NCI-H1417 (cell line): Measurements from ENCODE around the gene PLSCR5.

ENCODE experiments used
- DNase-seq, 3 experiments: peaks; one replicate each; lab custom pipeline; 2025; lab: John Stamatoyannopoulos, UW

Gene PLSCR5

DNA sequence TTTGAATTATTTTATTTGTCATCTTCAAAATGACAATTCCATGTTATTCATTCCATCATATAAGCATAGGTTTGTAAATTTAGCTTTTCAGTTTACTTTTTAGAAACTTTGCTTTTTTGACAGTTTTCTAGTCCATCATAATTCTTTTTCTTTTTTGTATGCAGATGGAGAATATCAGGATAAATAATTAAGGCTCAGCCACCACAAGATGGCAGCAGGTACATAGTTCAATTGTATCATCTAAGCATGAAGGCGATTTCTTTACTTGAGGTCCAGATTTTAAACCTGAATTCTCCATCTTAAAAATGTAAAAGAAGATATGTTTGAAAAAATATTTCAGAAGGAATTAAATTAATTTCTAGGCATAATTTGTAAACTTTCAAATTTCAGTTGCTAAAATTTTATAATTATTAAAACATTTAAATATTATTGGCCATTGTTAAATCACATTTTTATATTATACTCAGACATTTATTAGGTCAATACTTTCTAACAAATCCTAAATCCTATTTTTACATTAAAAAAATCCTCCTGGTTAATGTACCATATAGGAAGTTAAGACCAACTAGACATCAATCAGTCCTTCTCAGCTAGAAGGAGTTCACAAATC is 15.1 kb downstream of the PLSCR5 start:
- DNase-seq, result peak in 2 of 3 experiments; percentile 17 to 76

DNA sequence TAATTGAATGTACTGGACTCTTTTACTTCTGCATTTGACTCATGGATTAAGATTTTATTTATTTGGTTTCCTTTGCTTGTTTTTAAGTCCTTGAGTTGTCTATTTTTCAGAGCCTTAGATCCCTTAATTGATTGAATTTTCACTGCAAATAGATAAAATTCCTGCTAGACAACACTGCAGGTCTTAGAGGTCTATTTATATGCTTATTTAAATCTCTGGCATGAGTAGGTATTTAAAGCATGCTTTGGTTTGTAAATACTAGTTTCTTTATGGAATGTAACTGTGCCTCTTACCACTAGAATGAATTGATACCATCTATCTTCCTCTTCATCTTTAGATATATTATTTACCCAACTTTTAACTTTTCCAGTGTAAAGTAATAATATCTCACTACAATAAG is 20.0 kb downstream of the PLSCR5 start:
- no peak for DNase-seq

DNA sequence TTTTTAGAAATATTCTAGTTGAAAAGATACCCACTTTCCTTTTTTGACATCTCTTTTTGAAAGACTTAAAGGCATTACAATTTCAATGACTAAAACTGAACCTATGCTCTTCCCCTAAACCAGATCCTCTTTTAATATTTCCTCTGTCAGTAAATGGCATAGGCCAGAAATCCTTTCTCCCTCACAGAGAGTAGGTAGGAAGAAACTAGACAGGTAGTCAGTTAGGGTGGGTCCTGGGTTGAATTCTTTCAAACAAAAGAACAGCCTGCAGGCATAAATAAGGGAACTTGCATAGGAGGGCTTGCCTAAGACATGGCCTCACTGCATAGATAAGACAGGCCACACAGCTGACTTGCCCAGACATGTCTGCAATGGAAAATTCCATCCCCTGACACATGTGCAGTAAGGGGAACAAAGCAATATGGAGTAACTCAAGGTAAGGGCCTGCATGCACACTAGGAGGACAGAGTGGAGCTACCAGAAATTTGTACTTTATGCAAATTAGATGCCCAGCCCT is 23.1 kb downstream of the PLSCR5 start:
- no peak for DNase-seq

DNA sequence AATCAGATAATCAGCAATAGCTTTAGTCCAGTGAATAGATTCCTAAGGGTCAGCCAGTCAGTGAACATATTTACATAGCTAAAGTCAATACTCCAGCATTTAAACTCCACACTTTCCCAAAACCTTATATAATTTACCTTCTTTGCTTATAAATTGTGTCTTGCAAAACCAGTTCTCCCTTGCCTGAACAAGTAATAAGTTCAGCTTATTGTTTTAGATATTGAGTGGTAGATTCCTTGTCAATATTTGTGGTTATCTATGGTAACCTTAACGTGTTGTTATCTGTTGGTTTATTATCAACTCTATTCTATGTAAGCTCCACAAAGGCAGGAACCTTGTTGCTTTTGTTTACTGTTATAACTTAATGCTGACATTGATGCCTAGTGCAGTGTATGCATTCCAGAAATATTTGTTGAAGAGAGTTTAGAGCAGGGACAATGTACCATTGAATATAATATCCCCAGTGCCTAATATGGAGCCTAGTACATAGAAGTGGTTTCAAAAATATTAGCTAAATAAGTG is 24.0 kb downstream of the PLSCR5 start:
- no peak for DNase-seq

DNA sequence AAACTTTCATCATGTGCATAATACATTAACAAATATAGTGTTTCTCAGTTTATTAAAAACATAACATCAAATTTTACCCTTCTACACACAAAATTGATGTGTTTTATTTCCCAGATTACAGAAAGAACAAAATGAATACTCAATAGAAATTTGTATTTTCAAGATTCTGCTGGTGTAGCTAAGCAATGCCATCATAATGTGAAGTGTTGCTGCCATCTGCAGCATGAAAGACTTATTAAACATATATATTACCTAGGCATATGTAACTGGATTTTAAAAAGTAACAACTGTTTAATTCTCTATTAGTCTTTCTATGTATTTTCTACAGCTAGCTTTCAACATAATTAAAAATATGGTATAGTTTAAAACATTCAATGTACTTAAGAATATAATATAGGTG is 27.5 kb downstream of the PLSCR5 start:
- peak in 2 of 3 experiments; percentile 9 to 69 for DNase-seq

DNA sequence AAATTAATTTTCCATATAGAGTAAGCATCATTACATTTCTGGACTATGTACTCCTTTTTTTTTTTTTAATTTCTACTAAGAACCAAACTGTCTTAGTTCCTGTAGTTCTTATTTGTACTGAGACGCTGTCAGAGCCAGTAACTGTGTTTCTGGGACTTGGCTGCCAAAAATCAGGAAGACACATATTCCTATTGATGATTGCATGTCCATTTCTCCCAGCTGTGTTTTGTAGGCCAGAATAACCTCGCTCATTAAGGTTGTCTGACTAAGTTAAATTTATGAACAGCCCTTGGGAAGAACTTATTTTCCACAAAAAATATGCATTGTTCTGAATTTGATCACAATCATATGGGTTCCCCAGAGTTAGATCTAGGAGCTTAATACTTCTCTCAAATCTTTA is 29.5 kb downstream of the PLSCR5 start:
- DNase-seq, result no peak

DNA sequence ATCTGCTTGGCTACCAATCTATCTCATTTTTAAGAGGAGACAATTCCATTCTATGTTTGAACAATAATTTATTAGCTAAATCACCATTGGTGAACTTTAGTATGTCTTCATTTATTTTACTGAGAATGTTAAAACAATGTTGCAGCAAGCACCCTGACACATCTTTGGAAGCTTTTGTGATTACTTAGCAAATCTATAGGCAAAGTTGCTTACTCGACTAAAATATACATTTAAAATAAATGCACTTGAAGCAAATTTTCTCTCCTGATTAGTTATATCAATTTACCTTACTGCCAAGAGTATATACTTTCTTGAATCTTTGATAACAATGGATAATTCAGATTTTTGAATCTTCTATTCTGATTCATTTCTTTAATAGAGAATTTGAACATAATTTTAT is 31.0 kb downstream of the PLSCR5 start:
- DNase-seq, result no peak

DNA sequence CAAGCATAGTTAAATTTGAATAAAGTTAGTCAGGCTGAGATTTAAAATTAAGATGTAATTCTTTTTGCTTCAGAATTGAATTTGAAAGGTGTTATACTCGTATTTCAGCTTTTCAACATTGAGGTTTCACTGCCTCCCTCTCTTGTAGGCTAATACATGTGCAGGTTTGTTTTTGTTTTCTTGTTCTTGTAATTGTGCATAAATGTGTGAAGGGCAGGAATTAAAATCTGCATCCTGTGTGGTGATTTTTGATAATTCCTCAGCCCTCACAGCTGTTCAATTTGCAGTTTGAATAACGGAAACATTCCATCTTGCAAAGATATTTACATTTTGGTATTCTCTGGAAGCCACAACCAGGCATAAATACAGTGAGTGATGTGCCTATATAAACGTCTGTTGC is 35.8 kb downstream of the PLSCR5 start:
- DNase-seq, result no peak

DNA sequence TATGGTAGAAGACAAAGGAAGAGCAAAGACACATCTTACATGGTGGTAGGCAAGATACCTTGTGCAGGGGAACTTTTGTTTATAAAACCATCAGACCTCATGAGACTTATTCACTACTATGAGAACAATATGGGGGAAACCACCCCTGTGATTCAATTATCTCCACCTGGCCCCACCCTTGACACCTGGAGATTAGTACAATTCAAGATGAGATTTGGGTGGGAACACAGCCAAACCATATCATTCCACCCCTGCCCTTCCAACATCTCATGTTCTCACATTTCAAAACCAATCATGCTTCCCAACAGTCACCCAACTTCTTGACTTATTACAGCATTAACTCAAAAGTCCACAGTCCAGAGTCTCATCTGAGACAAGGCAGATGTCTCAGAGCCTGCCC is 39.0 kb downstream of the PLSCR5 start:
- no peak for DNase-seq

DNA sequence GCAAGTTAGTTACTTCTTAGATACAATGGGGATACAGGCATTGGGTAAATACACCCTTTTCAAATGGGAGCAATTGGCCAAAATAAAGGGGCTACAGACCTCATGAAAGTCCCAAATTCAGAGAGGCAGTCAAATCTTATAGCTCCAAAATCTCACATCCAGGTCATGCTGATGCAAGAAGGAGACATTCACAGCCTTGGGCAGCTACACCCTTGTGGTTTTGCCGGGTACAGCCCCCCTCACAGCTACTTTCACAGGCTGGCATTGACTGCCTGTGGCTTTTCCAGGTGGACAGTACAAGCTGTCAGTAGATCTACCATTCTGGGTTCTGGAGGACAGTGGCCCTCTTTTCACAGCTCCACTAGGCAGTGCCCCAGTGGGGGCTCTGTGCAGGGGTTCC is 43.3 kb downstream of the PLSCR5 start:
- no peak for DNase-seq

DNA sequence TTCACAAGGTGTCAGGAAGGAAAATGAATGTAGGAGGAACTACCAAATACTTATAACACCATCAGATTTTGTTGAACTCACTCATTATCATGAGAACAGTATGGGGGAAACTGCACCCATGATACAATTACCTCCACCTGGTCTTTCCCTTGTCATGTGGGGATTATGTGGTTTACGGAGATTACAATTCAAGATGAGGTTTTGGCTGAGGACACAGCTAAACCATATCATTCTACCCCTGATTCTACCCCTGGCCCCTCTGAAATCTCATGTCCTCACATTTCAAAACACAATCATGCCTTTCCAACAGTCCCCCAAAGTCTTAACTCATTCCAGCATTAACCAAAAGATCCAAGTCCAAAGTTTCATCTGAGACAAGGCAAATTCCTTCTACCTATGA is 43.7 kb downstream of the PLSCR5 start:
- DNase-seq, result no peak

DNA sequence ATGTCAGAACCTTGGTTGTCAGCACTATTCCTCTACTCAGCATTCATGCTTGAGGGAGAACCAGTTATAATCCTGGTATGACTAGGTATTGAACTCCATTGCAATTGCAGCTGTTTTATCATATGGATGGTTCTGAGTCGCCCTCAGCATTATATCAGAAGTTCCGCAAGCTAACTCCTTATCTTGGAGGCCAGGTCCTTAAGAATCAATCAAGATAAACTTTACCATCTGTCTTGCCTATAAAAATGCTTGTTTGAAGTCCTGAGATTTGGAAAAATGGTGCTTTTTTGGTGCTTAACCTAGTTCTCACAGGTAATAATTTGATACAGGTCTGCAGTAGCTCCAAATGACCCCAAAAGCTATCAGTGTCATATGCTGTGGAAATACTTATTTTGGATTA is 44.5 kb downstream of the PLSCR5 start:
- DNase-seq, result no peak

DNA sequence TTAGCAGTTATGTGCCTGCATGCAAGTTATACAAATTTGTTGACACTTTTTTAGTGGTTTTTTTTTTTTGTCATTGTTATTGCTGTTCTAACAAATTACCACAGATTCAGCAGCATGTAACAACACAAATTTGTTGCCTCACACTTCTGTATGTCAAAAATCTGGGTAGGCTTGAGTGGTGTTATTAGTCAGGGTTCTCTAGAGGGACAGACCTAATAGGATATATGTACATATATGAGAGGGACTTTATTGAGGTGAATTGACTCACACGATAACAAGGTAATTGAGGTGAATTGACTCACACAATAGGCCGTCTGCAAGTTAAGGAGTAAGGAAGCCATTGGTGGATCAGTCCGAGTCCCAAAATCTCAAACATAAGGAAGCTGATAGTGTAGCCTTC is 45.8 kb downstream of the PLSCR5 start:
- DNase-seq, result no peak

DNA sequence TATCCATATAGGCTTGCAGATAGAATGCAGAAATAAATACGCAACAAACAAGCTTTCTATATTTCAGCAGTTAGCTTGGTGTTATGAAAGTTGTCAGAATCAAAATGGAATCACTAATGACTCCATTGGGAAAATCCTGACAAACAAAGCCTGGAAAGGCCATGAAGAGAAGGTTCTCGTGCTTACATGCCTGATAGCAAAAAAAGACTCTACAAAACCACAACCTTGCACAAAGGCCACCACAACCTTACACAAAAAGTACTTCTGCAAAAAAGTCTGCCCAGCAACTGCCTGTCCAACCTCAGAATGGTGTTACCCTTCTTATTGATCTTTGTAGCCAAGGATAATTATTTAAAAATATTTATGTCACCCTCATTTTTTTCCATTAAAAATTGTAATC is 46.4 kb downstream of the PLSCR5 start:
- no peak for DNase-seq

DNA sequence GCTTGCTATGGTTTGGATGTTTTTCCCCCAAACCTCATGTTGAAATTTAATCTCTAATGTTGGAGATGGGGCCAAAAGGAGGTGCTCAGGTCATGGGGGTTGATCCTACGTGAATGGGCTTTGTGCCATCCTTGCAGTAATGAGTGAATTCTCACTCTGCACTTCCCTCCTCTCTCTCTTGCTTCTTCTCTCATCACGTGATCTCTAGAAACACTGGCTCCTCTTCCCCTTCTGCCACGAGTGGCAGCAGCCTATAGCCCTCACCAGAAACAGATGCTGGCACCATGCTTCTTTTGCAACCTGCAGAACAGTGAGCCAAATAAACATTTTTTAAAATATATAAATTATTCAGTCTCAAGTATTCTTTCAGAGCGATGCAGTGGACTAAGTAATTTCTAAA is 47.4 kb downstream of the PLSCR5 start:
- no peak for DNase-seq

DNA sequence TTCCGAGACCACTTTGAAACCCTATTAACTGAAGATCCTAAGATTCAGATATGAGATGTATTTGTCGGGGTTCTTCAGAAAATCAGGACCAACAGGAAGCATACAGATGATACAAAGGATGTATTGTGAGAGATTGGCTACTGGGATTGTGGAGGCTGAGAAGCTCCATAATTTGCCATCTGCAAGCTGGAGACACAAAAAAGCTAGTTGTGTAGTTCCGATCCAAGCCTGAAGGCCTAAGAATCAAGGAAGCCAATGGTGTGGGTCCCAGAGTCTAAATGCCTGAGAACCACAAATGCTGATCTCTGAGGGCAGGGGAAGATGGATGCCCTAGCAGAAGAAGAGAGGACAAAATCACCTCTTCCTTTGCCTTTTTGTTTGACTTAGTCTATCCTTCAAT is 49.8 kb downstream of the PLSCR5 start:
- DNase-seq, result no peak

DNA sequence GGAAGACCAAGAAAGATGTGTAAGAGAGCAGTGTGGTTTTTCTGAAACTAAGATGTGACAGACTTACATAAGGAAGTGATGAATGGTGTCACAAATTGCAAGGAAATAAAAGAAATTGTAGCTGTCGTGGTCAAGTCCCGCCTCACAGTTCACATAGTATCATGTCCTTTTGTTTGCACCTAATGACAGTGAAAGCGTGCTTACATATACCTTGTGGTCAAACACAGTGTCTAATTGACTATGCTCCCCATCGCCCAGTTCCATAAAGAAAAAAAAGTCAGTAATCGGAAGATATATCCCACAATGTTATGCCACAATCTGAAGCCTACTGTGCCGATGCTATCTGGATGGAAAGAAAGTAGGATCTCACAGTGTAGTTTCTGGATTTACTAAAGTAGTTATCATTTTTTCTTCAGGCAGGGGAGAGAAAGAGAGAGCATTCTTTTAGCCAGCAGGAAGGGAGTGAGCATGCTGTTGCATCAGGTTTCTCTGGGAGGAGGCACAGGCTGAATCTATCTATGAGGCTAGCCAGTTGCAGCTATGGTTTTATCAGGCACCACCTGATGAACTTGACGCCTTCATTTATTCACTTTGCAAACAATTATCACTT is 50.9 kb downstream of the PLSCR5 start:
- no peak for DNase-seq

DNA sequence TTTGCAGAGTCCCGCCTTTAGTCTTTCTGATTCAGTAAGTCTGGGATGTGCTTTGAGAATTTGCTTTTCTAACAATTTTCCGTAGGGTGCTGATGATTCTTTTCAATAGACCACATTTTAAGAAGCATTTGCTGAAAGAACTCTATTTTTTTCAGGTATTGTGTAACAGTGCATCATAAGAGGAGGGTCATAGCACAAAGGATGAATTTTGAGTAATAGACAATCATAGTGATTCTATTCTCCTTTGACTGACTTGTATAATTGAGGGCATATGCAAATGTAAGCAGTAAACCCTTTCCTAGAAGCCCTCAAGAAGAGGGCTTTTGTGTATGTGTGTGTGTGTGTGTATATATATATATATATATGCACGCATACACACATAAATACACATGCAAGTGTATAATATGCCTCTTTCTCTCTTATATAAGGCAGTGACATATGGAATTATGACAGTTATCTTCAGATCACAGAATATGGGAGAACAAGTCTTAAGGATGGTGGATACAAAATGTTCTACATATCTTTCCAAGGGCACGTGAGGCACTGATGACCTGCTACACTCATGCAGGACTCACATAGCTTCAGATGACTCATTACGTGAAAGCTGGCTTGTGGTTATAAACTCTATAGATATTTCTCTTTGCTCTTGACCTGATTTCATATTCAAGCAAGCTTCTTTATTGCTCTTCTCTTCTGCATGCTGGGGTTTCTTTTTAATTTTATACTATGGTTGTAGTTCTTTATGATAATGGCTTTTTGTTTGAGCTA is 54.2 kb downstream of the PLSCR5 start:
- no peak for DNase-seq

DNA sequence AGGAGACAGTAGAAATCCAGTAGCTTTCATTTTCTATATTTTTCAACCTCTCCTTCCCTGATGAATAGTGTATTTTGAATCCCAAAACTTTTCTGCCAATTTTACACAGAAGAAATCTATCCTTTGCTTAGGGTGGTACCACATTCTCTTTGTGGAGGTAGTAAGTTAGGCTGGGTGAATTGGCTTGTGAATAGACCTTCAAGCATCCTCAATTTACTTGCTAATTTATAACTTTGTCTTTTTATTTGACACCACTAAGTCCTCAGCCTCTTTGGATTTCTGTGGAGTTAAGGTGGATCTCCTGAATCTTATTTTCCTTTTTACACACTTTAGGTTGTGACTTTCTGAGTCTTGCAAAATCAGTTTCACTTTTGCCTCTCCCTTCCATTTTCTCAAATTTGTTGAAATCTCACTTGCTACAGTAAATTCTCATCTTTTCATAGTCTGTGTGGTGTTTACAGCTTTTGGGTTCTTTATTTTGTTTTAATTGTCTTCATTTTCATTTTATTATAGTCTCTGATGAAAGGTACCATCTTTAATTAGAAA is 55.0 kb downstream of the PLSCR5 start:
- DNase-seq, result no peak

DNA sequence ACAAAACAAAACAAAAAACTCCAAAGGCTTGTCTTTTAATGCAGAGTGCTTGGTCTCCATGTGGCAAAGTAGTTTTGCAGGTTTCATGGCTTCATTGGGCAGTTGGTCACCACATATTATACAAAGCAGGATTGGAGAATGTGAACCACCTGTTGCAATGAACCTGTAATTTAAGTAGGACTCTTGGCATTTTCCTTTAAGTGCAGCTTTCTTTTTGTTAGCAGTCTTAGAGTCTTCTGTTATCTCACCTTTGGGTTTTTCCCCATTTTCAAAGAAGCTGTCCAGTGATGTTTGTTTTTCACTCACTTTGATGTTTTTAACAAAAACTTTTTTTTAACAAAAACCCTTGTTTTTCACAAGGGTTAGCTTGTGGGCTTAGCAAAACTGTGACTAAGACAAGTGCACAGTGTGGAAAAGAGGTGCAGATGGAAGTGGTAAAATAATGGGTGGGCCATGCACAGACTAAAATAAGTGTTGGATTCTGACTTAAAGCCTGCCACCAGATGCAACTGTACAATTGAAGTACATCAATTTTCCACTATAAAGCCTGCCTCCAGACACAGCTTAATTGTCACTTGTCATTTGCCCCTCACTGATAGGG is 57.8 kb downstream of the PLSCR5 start:
- no peak for DNase-seq

DNA sequence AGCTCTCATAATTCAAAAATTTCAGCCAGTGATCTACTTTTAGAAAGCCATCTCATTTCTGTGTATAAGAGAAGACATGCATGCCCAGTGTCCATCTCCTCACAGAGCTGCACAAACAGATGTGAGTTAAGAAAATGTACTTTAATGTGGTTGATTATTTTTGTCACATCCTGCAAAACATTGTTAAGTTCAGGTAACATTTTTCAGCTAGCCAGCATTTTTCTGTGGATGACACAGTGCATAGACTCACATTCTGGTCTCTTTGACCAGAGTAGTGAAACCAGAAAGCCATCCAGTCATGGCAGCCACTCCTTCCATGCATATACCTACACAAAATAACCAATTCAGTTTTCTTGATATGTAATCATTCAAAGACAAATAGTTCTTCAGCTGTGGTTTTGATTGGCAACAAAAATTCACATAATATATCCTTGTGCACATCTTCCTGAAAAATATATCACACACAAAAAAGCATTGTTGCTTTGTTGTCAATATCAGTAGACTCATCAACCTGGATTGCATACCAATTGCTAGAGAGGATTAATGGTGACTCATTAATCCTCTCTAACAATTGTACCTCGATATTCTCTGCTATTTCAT is 58.7 kb downstream of the PLSCR5 start:
- DNase-seq, result no peak
